Measurements from ENCODE around the gene ANKRD27. TPM values are rescaled to one million over a fixed set of nuclear protein-coding genes. Genes with fewer than 3 reads are reported as not detected.

Gene ANKRD27
- 10 to 100 TPM; 19.5 to 29.2 (median 21.5) TPM for total RNA-seq

DNA sequence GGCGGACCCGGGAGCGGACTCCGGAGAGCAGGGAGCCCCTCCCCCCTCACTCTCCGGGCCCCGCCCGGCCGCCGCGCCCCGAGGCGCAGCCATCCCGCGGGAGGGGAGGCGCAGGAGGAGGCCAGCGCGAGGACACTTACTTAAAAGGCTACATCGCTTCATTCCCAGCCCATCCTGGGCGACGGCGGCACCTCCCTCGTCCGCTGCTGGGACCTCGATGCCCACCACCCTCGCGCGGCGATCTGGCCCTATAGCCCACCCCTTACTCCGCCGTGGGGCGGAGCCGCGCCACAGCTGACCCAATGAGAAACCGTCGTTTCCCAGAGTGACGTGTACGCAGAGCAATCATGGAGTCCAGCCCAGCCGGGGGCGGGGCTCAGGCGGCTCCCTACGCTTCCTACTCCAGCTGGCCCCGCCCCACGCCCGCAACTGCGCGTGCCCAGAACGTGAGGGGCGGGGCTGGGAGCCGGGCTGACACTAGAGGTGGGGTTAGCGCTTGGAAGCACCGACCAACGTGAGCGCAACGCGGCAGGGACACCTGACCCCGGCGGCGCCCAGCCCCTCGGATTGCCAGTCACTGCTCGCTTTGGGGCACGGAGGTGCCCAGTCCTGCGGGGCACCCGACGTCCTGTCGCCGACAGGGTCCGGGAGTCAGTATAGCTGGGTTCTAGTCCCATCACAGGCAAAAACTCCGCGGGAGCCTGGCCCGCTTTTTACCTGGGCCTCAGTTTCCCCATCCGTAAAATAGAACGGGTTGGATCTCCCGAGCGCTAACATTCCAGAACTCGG lies at the start of gene ANKRD27:
TSS of gene ANKRD27 (minus strand) at position 250 of the 789 bp plus-strand sequence. CDS start 16,165 bp downstream, outside the sequence.
- H3K27me3 ChIP-seq: peaks cover 0 to 22% (median 0%) of the 10 kb centered on the region in 4 donors
- peaks cover 25 to 59% (median 28%) of the 10 kb centered on the region in 3 donors for H3K4me1 ChIP-seq
- peak within 1 kb of the TSS; percentile 69 to 98 (median 86) for H3K4me3 ChIP-seq
- no peaks in the 10 kb centered on the region for H3K36me3 ChIP-seq
- TF ChIP-seq POLR2A (IDR thresholded peaks at IDR 0.05): peak in 2 of 4 donors; percentile 35 to 59
- TF ChIP-seq, protein P1, sequence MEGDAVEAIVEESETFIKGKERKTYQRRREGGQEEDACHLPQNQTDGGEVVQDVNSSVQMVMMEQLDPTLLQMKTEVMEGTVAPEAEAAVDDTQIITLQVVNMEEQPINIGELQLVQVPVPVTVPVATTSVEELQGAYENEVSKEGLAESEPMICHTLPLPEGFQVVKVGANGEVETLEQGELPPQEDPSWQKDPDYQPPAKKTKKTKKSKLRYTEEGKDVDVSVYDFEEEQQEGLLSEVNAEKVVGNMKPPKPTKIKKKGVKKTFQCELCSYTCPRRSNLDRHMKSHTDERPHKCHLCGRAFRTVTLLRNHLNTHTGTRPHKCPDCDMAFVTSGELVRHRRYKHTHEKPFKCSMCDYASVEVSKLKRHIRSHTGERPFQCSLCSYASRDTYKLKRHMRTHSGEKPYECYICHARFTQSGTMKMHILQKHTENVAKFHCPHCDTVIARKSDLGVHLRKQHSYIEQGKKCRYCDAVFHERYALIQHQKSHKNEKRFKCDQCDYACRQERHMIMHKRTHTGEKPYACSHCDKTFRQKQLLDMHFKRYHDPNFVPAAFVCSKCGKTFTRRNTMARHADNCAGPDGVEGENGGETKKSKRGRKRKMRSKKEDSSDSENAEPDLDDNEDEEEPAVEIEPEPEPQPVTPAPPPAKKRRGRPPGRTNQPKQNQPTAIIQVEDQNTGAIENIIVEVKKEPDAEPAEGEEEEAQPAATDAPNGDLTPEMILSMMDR (IDR thresholded peaks at IDR 0.05): no peak
- WGBS, 2 donors: no CpG with 5 or more reads among the region's 75 CpGs
- peak within 1 kb of the TSS; percentile 85 to 95 (median 92) for H3K27ac ChIP-seq
- peak; percentile 91 for DNase-seq
- no peaks in the 10 kb centered on the region for H3K9me3 ChIP-seq
- intact Hi-C loops (cut with DNase I): no loop called here

DNA sequence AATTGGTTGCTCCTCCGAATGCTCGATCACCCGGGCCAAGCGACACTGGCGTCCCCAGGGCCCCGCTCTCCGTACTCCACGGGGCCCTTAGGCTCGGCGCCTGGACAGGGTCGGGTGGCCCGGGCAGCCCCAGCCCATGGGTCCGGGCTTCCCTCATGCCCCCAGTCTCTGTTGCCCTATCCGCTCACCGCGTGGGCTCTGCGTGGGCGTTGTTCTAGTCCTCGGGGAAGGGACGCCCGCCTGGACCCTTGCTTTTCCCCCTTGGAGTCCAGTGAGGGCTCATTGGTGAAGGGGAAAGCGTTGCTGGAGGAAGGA lies 45.9 kb upstream of the ANKRD27 start:
- Histone ChIP-seq H3K9me3 (no peaks in the 10 kb centered on the region), H3K4me3 (no peak overlapping the region), H3K27ac (no peak overlapping the region), H3K36me3 (peaks cover 0 to 14% (median 0%) of the 10 kb centered on the region in 3 donors), H3K4me1 (peaks cover 0 to 17% (median 0%) of the 10 kb centered on the region in 3 donors), H3K27me3 (no peaks in the 10 kb centered on the region)
- intact Hi-C loops (cut with DNase I): no loop called here
- WGBS, 2 donors: 95 to 100% methylated on average over 1 to 10 of the region's 22 CpGs
- DNase-seq: no peak
- no peak for TF ChIP-seq POLR2A (IDR thresholded peaks at IDR 0.05)
- TF ChIP-seq, protein P1 (IDR thresholded peaks at IDR 0.05): no peak

DNA sequence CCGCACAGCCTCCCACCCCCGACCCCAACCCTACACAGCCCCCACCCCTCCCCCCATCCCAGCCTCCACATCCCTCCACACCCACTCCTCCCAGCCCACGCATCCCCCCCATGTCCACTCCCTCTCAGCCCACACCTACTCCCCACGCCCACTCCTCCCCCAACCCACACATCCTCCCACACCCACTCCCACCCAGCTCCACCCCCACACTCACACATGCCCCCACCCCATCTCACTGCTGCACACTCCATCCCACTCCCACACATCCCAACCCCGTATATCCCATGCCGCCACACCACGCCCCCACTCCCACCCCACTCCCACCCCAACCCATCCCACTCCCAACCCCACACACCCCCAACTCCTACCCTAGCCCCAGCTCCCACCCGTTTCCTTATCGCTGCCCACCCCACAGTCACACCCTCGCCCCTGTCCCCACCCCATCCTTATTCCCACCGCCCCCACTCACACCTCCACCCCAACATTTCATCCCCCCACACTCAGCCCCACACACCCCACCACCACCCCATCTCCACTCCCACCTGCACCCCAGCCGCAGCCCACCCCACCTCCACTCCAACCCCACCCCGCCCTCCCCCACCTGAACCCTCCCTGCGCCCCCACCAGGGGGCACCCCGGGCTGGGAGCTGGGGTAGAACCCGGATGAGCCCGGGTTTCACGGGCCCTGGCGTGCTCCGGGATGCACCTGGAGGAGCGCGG lies 45.4 kb upstream of the ANKRD27 start:
- TF ChIP-seq, protein P1 (IDR thresholded peaks at IDR 0.05): no peak
- TF ChIP-seq POLR2A (IDR thresholded peaks at IDR 0.05): no peak
- Histone ChIP-seq H3K4me3 (no peak overlapping the region), H3K4me1 (peaks cover 0 to 17% (median 0%) of the 10 kb centered on the region in 3 donors), H3K27me3 (no peaks in the 10 kb centered on the region), H3K36me3 (peaks cover 0 to 16% (median 0%) of the 10 kb centered on the region in 3 donors), H3K9me3 (no peaks in the 10 kb centered on the region), H3K27ac (no peak overlapping the region)
- WGBS, 2 donors: no CpG with 5 or more reads among the region's 22 CpGs
- DNase-seq: no peak
- intact Hi-C loops (cut with DNase I): no loop called here

DNA sequence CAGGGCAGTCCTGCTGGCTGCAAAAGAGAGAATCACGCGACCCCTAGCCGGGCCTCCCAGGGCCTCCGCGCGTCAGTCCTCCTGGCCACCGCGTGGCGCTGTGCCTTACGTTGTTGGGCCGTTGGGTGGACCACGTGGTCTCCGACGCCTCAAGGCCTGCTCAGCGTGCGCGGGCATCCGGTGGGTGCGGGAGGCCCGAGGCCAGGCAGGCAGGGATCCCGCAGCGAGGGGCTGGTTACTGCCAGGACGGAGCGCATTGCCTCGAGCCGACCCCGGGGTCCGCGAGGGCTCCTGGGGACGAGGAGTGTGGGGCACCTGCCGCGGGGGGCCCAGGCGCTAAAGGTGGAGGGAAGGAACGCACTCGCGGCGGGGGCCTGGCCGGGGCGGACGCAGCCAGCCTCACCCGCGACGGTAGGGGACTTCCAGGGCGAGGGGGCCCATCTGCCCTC lies 44.7 kb upstream of the ANKRD27 start, which contains the start of gene TDRD12:
TSS of gene TDRD12 (plus strand) at position 157 of the 449 bp plus-strand sequence. CDS start 306 bp downstream, outside the sequence.
- H3K4me3 ChIP-seq: no peak within 1 kb of the TSS
- 77% methylated on average over 22 of the region's 44 CpGs; no CpG with 5 or more reads in 1 of the 2 donors for WGBS, 2 donors

More for the DNA sequence above, 44.7 kb upstream of the ANKRD27 start, which contains the start of gene TDRD12:
- H3K27ac ChIP-seq: peak within 1 kb of the TSS in 1 of 4 donors; percentile 27
- TF ChIP-seq, protein P1 (IDR thresholded peaks at IDR 0.05): no peak
- TF ChIP-seq POLR2A (IDR thresholded peaks at IDR 0.05): no peak
- H3K36me3 ChIP-seq: peaks cover 0 to 24% (median 0%) of the 10 kb centered on the region in 3 donors
- intact Hi-C loops (cut with DNase I): no loop called here
- no peaks in the 10 kb centered on the region for H3K9me3 ChIP-seq
- H3K4me1 ChIP-seq: peaks cover 0 to 17% (median 0%) of the 10 kb centered on the region in 3 donors
- no peak for DNase-seq
- H3K27me3 ChIP-seq: no peaks in the 10 kb centered on the region

All from esophagus squamous epithelium (tissue), 5 donors.